ENCODE measurements around the gene EEF2K.
"Not testable (repeated sequence)": the region's sequence is repeated elsewhere in the genome, so short reads cannot be mapped to it uniquely, and the experiment has no call there.

Gene EEF2K

GRCh38 chr16:22190081-22190775 lies 15.8 kb upstream of the EEF2K start:
- peak; percentile 99 for DNase-seq

DNA sequence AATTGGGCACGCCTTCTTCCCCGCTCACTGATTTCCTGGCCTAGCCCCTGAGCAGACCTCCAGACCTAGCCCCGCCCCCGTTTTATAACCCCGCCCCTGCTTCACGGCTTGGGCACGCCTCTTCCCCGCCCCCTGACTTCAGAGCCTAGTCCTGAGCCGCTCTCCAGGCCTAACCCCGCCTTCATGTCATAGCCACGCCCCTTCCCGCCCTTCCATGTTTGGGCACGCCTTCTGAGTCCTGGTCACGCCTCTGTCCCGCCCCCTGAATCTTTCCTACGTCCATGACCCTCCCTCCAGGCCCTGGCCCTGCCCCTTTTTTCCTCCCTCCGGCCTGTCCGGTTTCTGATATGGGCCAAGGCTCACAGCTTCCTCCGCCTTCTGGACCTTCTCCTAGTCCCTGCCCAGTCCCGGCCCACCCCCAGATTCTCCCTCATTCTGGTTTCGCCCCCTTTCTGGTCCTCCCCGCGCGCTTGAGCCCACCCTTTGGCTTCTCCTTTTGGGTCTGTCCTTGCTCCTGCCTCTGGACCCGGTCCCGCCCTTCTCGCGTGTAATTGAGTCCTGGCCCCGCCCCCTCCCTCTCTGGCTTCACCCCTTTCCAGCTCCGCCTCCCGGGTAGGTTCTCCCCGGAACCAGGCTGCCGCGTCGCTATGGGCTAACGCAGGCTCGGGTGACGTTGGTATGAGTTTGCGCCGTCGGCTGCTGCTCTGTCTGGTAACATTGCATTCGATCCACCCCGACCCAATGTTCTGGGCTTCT lies 15.1 kb upstream of the EEF2K start:
- peak; percentile 99 for DNase-seq

GRCh38 chr16:22191532-22192260 lies 14.4 kb upstream of the EEF2K start:
- DNase-seq: peak; percentile 41

DNA sequence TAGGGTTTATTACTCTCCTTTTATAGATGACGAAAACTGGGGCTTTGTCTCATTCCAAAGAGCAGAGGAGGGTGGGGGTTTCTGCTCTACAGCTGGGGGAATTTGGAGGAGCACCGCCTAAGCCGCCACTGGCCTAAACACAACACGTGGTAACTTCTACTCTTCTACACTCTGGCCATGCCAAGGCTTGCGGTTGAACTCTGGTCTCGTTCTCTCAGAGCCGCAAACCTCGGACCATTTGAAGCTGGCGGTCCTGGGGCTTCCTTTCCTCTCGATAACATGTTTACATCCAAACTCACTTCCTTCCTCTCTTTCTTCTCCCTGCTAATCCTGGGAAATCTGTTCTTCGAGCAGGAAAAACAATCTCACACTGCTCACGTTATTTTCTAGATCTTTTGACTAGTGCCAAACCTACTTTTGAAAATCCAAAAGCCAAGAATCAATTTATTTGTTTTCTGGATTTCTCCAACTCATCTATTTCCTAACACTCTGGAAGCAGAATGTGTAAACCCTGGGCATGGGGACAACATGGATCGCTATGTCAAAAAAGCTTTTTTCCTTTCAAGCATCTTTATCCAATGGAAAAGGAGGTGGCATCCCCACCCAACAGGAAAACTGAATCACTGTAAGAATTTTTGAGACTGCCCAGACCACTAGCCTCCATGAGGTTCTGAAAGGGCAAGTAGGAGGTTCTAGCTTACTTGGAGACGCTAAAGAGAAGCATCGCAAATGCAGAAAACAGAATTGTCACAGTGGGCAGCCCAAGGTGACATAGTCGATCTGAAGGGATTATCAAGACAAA lies 13.6 kb upstream of the EEF2K start:
- peak; percentile 92 for DNase-seq

GRCh38 chr16:22193063-22193411 lies 13.0 kb upstream of the EEF2K start:
- no peak for DNase-seq

- DNase-seq: peak; percentile 48
Measured at GRCh38 chr16:22194707-22195444, 11.2 kb upstream of the EEF2K start.

DNA sequence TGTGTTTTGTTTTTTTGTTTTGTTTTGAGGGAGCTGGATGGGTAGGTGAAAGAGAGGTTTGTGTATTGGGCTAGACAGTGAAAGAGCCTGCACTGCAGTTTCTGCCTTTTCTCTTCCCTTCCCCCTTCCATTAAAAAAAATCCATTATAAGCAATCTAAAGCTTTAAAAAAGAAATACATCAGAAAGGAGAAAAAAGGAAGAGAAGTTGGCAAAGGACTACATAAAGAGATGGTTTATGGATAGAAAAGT lies 10.7 kb upstream of the EEF2K start:
- DNase-seq: no peak

DNA sequence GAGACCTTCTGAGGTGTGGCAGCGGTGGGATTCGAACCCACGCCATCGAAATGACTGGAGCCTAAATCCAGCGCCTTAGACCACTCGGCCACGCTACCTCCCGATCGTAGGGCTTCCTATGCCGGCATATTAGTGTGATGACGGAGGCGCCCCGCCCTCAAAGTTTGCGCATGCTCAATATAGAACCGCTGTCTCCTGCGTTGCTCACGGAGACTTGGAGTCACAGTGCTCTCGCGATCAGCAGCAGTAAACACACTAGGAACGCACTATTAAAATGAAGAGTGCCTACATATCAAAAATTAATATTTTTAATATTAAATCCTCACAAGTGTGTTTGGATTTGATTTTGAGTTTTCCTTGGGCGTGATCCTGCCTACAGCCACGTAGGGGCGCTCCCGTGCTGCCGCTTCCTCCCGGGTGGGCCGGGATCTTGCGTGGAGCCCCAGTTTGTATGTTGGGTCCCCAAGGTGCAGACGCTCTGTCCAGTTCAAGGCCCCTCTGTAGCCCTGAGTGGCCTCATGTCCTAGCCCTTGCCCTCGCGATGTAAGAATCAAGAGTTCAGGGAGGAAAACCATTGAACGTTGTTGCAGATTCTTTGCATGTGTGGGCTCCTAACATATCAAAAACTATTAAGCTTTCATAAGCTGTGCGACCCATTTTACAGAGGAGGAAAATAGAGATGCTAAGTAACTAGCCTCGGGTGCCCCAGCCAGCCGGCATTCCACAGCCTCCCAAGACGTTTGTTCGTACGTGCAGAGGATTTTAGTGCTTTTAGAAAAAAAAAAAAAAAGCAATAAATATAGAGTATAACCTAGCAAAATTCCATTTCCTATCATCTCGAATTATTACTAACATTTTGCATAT lies 10.2 kb upstream of the EEF2K start:
- peak; percentile 91 for DNase-seq

GRCh38 chr16:22196559-22197168 lies 9.4 kb upstream of the EEF2K start:
- not testable (repeated sequence) for DNase-seq

GRCh38 chr16:22198547-22199293 lies 7.4 kb upstream of the EEF2K start:
- DNase-seq: no peak

GRCh38 chr16:22202261-22202637 lies 3.8 kb upstream of the EEF2K start:
- DNase-seq: no peak

DNA sequence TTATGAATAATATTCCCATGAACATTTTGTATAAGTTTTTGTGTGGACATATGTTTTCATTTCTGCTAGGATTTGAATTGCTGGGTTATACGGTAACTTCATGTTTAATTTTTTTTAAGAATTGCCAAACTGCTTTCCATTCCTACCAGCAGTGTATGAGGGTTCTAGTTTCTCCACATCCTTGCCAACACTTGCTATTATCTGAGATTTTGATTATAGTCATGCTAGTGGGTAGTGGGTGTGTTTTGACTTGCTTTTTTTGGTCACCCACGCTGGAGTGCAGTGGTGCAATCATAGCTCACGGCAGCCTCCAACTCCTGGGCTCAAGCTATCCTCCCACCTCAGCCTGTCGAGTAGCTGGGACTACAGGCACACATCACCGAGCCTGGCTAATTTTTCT lies 3.0 kb upstream of the EEF2K start:
- no peak for DNase-seq

- no peak for DNase-seq
Measured at GRCh38 chr16:22204091-22204655, 1.9 kb upstream of the EEF2K start.

DNA sequence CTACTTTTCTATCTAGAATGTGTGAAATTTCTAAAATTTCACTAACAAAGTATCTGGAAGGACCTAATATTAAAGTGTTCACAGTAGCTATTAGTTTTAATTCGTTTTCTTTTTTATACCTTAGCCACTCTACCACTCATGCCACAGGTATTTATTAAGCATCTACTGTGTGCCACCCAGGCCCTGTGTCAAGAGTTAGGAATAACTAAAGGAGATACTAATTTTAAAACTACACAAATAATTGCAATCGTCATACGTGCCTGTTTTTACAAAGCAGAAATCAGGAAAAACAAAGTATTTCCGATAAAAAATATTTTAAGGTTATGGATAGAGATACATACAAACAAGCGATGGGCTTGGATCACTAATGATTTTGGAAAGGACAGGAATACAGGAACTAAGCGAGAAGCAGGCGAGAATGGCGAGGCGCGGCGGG lies 483 bp upstream of the EEF2K start:
- no peak for DNase-seq

DNA sequence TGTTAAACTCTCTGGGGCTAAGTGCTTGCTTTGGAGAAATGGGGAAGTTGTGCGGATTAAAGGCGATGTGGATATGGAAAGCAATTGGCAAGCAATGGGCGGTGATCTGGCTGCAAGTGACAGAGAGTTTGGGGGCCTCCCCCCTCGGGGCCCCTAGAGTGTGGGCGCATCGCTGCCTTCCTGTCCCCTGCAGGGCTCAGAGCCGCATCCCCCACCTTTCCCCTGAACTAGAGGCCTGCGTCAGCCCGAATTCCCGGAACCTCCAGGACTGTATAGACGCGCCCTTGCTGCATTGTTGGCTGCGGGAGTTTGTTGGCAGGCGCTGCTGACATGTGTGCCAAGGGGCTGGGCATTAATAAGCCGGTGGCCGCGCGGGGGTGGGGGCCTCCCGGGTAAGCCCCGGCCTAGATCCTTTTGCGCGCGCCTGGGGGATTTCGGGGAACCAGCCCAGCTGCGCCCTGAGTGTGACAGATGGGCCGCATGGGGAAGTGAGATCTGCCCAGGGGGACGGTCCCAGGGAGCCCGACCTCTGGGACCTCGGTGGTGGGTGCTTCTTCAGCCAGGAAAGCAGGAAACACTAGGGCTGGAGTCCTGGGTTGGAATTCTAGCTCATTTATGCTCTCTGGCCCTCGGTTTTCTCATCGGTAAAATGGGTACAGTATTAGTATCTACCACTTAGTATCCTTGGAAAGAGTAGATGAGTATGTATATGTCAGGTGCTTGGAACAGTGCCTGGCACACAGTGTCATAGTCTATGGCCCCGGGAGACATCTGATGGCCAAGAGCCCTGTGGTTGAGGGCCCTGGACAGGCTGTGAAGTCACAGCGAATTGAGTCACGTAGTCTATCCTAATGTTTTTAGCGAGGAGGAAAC lies 1.0 kb downstream of the EEF2K start:
- DNase-seq: peak; percentile 71

GRCh38 chr16:22207715-22208360 lies 1.8 kb downstream of the EEF2K start:
- DNase-seq: no peak

- no peak for DNase-seq
Measured at GRCh38 chr16:22210285-22210684, 4.2 kb downstream of the EEF2K start.

DNA sequence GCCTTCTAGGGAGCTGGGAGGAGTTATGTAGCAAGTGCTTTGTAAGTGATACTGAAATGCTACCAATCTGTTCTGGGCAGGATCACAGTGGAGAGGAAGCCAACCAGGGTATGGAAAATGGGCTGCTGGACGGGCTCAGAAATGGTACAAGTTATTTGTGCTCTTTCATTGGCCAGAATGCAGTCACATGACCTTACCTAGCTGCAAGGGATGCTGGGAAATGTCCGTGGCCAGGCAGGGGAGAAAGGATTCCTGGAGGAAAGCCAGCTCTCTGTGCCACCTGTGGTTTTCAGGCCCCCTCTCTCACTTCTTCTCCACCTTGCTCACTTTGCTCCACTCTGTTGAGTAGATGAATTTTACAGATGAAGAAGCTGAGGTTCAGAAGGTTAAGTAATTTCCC lies 4.8 kb downstream of the EEF2K start:
- DNase-seq: no peak

DNA sequence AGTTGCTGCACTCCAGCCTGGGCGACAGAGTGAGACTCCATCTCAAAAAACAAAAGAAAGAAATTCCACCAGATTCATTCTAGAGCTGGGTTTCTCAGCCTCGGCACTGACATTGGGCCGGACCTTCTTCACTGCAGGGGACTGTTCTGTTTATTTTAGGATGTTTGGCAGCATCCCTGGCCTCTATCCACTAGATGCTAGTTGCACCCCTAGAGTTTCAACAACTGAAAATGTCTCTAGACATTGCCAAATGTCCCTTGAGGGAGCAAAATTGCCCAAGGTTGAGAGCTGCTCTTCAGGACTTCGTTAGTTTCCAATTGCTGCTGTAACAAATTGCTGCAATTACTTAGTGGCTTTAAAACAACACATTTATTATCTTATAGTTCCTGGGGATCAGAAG lies 7.2 kb downstream of the EEF2K start:
- DNase-seq: no peak

Measured in CD4-positive, alpha-beta T cell treated with Interferon gamma for 1 hour (primary cell).